K562 (cell line): ENCODE data around the gene MYO1H. TPM values are rescaled to one million over a fixed set of nuclear protein-coding genes. Genes with fewer than 3 reads are reported as not detected.

Experiments used
- C11orf30 ChIP-seq: fragments of 450-650 bp; IDR thresholded peaks from 2 replicates; pipeline ENCODE4 v1.6.1; 2016; ENCODE audit warnings: low read depth, mild to moderate bottlenecking
- ELF1 ChIP-seq: fragments of 200-800 bp; sonication (Bioruptor generic); IDR thresholded peaks from 2 replicates; pipeline ENCODE4 v1.6.1; 2016; ENCODE audit warnings: missing genetic modification characterization, missing compliant biosample characterization
- ELF4 ChIP-seq: fragments of 450-650 bp; formaldehyde crosslinking; IDR thresholded peaks from 2 replicates; pipeline ENCODE4 v1.4.0; 2022; ENCODE audit warnings: missing genetic modification characterization
- FOSL1 ChIP-seq: fragments of 200-800 bp; sonication (Bioruptor generic); conservative IDR thresholded peaks from 2 replicates; pipeline ENCODE4 v1.6.1; 2016; ENCODE audit warnings: missing genetic modification characterization, missing compliant biosample characterization
- HEY1 ChIP-seq: fragments of 250-450 bp; sonication (Bioruptor Pico); IDR thresholded peaks from 2 replicates; pipeline ENCODE4 v1.5.0; 2020; ENCODE audit warnings: mild to moderate bottlenecking, moderate library complexity, borderline replicate concordance
- KDM5B ChIP-seq: fragments of 200-600 bp; sonication (generic); IDR thresholded peaks from 2 replicates; pipeline ENCODE4 v1.6.1; 2012; ENCODE audit warnings: low read depth, mild to moderate bottlenecking, moderate library complexity, low read length, control low read depth, inconsistent platforms; ENCODE audit not compliant: insufficient replicate concordance
- MED1 ChIP-seq: sonication (generic); formaldehyde crosslinking; IDR thresholded peaks from 2 replicates; pipeline ENCODE4 v1.8.1; 2023; ENCODE audit warnings: missing genetic modification reagents, borderline replicate concordance
- NR1H2 ChIP-seq: sonication (generic); formaldehyde crosslinking; IDR thresholded peaks from 2 replicates; pipeline ENCODE4 v1.4.0; 2020; ENCODE audit warnings: mild to moderate bottlenecking, missing genetic modification reagents
- PCBP1 ChIP-seq: fragments of 200-400 bp; formaldehyde crosslinking; IDR thresholded peaks from 2 replicates; pipeline ENCODE4 v1.6.1; 2018; ENCODE audit warnings: mild to moderate bottlenecking, low read depth, low read length; ENCODE audit not compliant: poor library complexity, severe bottlenecking
- PRPF4 ChIP-seq: fragments of 200-400 bp; formaldehyde crosslinking; IDR thresholded peaks from one replicate; pipeline ENCODE4 v1.6.1; 2017; ENCODE audit warnings: low read length, low read depth, mild to moderate bottlenecking; ENCODE audit not compliant: insufficient read depth, poor library complexity, severe bottlenecking
- SETDB1 ChIP-seq: IDR thresholded peaks from one replicate; pipeline ENCODE4 v1.6.1; 2012; ENCODE audit warnings: low read length, control low read depth, inconsistent platforms
- STAT5B ChIP-seq: fragments of 250-450 bp; sonication (Bioruptor Pico); IDR thresholded peaks from 2 replicates; pipeline ENCODE4 v1.8.0; 2021; ENCODE audit warnings: mild to moderate bottlenecking, inconsistent platforms
- TAF7 ChIP-seq: fragments of 450-650 bp; IDR thresholded peaks from 2 replicates; pipeline ENCODE4 v1.6.1; 2016; ENCODE audit warnings: missing genetic modification characterization, missing compliant biosample characterization
- TCF15 ChIP-seq: fragments of 250-450 bp; sonication (Bioruptor Pico); IDR thresholded peaks from 2 replicates; pipeline ENCODE4 v1.8.0; 2022; ENCODE audit warnings: moderate library complexity, mild to moderate bottlenecking, inconsistent platforms
- TGIF2 ChIP-seq: sonication (generic); formaldehyde crosslinking; IDR thresholded peaks from 2 replicates; pipeline ENCODE4 v1.8.1; 2022; ENCODE audit warnings: mild to moderate bottlenecking, missing genetic modification reagents, moderate library complexity
- U2AF2 ChIP-seq: fragments of 200-400 bp; formaldehyde crosslinking; optimal IDR thresholded peaks from 2 replicates; pipeline ENCODE3; 2017; ENCODE audit warnings: low read depth, mild to moderate bottlenecking, low read length
- ZMIZ1 ChIP-seq, 2 experiments: fragments of 150-350 bp in 1 of 2; IDR thresholded peaks; 2 replicates each; pipeline ENCODE4 v1.6.1; 2012 to 2016; ENCODE audit warnings: low read depth in 2 of 2, low read length in 2 of 2, mild to moderate bottlenecking in 1 of 2, moderate library complexity in 1 of 2
- ZNF134 ChIP-seq: fragments of 250-450 bp; sonication (Bioruptor Pico); conservative IDR thresholded peaks from 2 replicates; pipeline ENCODE4 v1.4.0; 2020
- ZNF311 ChIP-seq: fragments of 250-450 bp; sonication (Bioruptor Pico); IDR thresholded peaks from 2 replicates; pipeline ENCODE4 v1.4.0; 2020; ENCODE audit warnings: mild to moderate bottlenecking, moderate library complexity
- ZNF764 ChIP-seq: fragments of 250-450 bp; sonication (Bioruptor Pico); IDR thresholded peaks from 2 replicates; pipeline ENCODE4 v1.4.0; 2020; ENCODE audit warnings: low read depth, mild to moderate bottlenecking, moderate library complexity
- polyA plus RNA-seq, 8 experiments: library from polyadenylated mRNA; depleted of rRNA in 4 of 8; stranded (reverse) in 5 of 8; unstranded in 3 of 8; fragments of >200 nt; fragmentation: Nextera tagmentation in 2 of 8; fragmentation: Illumina TruSeq in 1 of 8; extraction: Ambion mirVana in 2 of 8; extraction: Trizol in 1 of 8; gene quantifications; 2 replicates each; pipeline versions ENCODE4 v1.2.1 to v1.2.3, GENCODE V29; 2011 to 2014; ENCODE audit warnings: inconsistent platforms in 1 of 8, missing spikeins in 1 of 8
- total RNA-seq, 7 experiments: library from RNA; depleted of rRNA in 6 of 7; stranded (reverse); fragments of >200 nt in 6 of 7; fragmentation: Illumina TruSeq in 2 of 7; extraction: Trizol in 2 of 7; gene quantifications; 2 replicates each; pipeline versions ENCODE4 v1.2.1 to v1.2.3, GENCODE V29; 2011 to 2021; ENCODE audit warnings: low replicate concordance in 1 of 7
- TF ChIP-seq, protein P1 (sequence below), 2 experiments: fragments of 200-800 bp in 1 of 2; sonication (Bioruptor generic) in 1 of 2; sonication (generic) in 1 of 2; formaldehyde crosslinking in 1 of 2; IDR thresholded peaks in 1 of 2; conservative IDR thresholded peaks in 1 of 2; 2 replicates each; pipeline versions ENCODE4 v1.5.0 to v1.6.1; 2016 to 2020; ENCODE audit warnings: missing compliant biosample characterization in 1 of 2, missing genetic modification characterization in 1 of 2, missing genetic modification reagents in 1 of 2
- TF ChIP-seq, protein P2 (sequence below): sonication (generic); formaldehyde crosslinking; IDR thresholded peaks from 2 replicates; pipeline ENCODE4 v1.5.0; 2020; ENCODE audit warnings: missing genetic modification reagents

MYO1H gene
- total and polyA plus RNA-seq, 9 of the 15 experiments (the other 6 are each of a cell fraction or from before 2014, with no cell fraction given), result not detected

DNA sequence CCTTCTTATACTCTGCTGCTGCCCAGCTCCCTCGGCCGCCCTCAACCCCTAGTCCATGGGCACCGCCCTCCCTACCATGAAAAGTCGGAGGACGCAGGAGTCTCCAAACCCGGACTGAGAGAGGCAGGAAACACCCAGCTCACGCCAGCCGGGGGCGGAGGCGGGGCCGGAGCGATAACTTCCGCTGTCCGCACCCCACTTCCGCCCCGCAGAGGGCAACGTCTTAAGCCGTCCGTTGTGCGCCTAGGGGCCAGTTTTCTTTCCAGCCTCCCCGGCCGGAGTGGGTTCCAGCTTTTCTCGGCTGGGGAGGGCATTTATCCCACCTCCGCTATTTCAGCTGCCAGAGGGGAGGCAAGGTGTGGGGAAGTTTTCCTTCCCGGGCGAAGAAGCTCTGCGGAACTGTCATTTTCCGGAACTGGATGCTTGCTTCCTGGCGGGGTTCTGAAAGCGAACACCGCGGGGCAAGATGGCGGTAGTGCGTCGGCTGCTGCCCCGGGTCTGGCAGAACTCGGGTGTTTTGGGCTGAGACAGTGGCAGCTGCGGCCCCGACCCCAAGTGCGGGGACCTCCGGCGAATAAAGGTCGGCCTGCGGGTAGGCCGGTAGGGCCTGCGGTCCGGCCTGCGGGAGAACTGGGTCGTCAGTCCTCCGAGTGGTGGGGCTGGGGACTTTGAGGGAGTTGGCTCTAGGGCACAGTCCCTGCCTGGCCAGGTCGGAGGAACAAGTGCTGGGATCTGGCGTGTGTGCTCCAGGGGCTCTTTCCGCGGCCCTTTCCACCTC, 129.7 kb downstream of the MYO1H start, which contains the start of the genes KCTD10 and UBE3B (continued):
- TF ChIP-seq, protein P1, sequence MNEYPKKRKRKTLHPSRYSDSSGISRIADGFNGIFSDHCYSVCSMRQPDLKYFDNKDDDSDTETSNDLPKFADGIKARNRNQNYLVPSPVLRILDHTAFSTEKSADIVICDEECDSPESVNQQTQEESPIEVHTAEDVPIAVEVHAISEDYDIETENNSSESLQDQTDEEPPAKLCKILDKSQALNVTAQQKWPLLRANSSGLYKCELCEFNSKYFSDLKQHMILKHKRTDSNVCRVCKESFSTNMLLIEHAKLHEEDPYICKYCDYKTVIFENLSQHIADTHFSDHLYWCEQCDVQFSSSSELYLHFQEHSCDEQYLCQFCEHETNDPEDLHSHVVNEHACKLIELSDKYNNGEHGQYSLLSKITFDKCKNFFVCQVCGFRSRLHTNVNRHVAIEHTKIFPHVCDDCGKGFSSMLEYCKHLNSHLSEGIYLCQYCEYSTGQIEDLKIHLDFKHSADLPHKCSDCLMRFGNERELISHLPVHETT (CRISPR knock-in tag; conservative IDR thresholded peaks at IDR 0.05 in 1 of 2, IDR thresholded peaks at IDR 0.05 in 1 of 2), result no peak
- TF ChIP-seq STAT5B (CRISPR knock-in tag) (no peak), KDM5B (peak; percentile 96), ELF4 (CRISPR knock-in tag) (peak; percentile 82; the same call in 1 of the 2 replicates), NR1H2 (CRISPR knock-in tag) (no peak), PCBP1 (peak; percentile 52), C11orf30 (peak; percentile 100), U2AF2 (no peak), HEY1 (CRISPR knock-in tag) (peak; percentile 15; the same call in 1 of the 2 replicates), ZMIZ1 (IDR thresholded peaks at IDR 0.05; ENCODE audit: low read depth in 2 of 2, low read length in 2 of 2) (no peak), TGIF2 (CRISPR knock-in tag) (no peak), SETDB1 (no peak), TAF7 (tag) (peak; percentile 99), ZNF311 (CRISPR knock-in tag) (0 out of 2 replicates have a peak, but pooled peaks have one; percentile 23), MED1 (CRISPR knock-in tag) (no peak), PRPF4 (no peak), ZNF764 (CRISPR knock-in tag) (0 out of 2 replicates have a peak, but pooled peaks have one; percentile 24), ELF1 (tag) (peak; percentile 98), ZNF134 (CRISPR knock-in tag) (no peak), TCF15 (CRISPR knock-in tag) (no peak), FOSL1 (tag) (peak; percentile 56)
- TF ChIP-seq, protein P2, sequence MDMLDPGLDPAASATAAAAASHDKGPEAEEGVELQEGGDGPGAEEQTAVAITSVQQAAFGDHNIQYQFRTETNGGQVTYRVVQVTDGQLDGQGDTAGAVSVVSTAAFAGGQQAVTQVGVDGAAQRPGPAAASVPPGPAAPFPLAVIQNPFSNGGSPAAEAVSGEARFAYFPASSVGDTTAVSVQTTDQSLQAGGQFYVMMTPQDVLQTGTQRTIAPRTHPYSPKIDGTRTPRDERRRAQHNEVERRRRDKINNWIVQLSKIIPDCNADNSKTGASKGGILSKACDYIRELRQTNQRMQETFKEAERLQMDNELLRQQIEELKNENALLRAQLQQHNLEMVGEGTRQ (CRISPR knock-in tag), result no peak
